Stomach (tissue), 4 donors: ENCODE results near the gene TANGO2.

Experiments
- POLR2A ChIP-seq, 4 donors: fragments of 450-650 bp; IDR thresholded peaks; one replicate each; pipeline ENCODE4 v1.6.1; 2016; ENCODE audit warnings: antibody characterized with exemption in 4 of 4, control low read depth in 2 of 4, mild to moderate bottlenecking in 1 of 4, moderate library complexity in 1 of 4
- TF ChIP-seq, protein P1 (sequence below), 7 experiments: fragments of 450-650 bp in 4 of 7; fragments of 200-600 bp in 3 of 7; sonication (generic) in 3 of 7; IDR thresholded peaks; one replicate each; pipeline ENCODE4 v1.5.1; 2016 to 2019; ENCODE audit warnings: antibody characterized with exemption in 7 of 7, control low read depth in 2 of 7, mild to moderate bottlenecking in 1 of 7

DNA sequence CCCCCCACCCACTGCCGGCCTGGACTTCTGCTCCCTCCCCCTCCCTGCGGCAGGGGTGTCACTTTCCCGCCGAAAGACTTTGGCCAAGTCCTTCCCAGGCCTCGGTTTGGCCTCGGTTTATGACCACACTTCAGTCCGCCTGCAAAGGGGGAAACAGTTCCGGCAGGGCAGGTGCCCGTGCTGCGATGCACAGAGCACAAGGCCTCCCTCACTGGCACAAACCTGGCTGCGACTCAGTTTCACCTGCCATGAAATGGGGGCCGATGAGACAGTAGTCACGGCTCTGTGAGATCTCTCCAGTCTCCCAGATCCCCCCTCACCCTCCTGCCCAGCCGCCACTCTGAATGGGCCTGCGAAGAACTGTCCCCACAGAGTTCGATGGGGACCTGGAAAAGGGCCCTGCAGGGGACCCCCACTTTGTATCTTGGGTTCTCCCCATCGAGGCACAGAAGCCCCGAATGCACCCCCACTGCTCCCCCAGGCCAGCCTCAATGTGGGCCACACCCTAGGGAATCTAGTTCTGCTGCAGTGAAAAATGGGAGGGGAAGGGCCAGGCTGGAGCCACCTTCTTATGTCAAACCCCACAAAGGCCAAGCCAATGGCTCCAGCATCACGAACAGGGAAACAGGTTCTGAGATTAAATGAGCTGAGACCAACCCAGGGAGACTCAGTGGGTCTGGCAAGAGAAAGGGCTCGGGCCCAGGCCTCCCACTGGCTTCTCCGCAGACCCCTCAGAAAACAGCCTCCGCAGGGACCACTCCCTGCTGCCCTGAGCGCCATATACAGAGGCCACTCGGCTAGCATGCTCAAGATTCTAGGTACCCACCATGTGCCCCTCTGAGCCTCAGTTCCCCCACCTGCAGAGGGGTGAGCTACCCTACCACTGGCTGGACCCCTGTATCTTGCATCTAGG, 33.3 kb upstream of the TANGO2 start:
- TF ChIP-seq, protein P1, sequence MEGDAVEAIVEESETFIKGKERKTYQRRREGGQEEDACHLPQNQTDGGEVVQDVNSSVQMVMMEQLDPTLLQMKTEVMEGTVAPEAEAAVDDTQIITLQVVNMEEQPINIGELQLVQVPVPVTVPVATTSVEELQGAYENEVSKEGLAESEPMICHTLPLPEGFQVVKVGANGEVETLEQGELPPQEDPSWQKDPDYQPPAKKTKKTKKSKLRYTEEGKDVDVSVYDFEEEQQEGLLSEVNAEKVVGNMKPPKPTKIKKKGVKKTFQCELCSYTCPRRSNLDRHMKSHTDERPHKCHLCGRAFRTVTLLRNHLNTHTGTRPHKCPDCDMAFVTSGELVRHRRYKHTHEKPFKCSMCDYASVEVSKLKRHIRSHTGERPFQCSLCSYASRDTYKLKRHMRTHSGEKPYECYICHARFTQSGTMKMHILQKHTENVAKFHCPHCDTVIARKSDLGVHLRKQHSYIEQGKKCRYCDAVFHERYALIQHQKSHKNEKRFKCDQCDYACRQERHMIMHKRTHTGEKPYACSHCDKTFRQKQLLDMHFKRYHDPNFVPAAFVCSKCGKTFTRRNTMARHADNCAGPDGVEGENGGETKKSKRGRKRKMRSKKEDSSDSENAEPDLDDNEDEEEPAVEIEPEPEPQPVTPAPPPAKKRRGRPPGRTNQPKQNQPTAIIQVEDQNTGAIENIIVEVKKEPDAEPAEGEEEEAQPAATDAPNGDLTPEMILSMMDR (IDR thresholded peaks at IDR 0.05) = no peak
- TF ChIP-seq POLR2A (IDR thresholded peaks at IDR 0.05) = no peak
